Jurkat, Clone E6-1 (cell line): Measurements from ENCODE around the gene ITPR3.
"Not testable (repeated sequence)": the region's sequence is repeated elsewhere in the genome, so short reads cannot be mapped to it uniquely, and the experiment has no call there.

Experiments used
- DNase-seq: peaks from one replicate; pipeline ENCODE4 v3.0.0-alpha.2; 2011; ENCODE audit warnings: low read depth, low spot score
- H3K4me3 ChIP-seq: 2 replicates; pipeline ENCODE4 v1.5.1; 2011; ENCODE audit warnings: mild to moderate bottlenecking, low read length, control low read depth, moderate library complexity

The ITPR3 gene

DNA sequence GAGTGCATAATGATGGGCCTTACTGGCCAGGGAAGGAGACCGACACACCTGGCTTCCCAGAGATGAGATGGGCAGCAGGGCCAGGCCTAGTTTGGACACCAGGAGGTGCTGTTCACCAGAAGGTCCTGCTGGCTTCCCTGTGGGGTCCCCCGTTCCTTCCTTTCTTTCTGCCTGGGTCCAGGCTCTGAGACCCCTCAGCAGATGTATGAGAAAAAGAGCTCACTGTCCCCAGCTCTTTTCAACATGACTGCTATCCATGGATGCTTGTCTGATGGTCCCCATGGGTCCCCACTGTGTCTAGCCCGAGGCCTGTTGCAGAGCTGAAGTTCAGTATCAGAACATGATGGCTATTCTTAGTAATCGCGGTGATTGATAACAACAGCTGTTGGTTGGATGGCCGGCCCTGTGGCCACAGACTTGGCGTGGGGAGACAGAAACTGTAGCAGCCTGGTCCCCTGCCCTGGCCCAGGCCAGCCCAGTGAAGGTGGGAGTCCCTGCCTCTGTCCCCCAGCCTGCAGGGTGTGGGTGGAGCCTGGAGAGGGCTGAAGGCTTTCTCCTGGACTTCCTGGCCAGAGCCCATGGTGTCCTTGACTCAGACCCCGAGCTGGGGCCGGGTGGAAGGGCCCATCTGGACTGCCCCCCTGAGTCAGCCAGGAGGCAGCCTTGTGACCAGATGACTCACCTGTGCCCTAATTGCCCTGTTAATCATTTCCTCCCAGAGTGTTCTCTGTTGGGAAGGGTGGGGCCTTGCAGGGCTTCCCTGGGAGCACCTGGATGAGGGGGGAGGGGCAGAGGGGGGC, 31.2 kb upstream of the ITPR3 start:
- DNase-seq: no peak
- H3K4me3 ChIP-seq: no peak overlapping the region

- H3K4me3 ChIP-seq: no peak overlapping the region
- DNase-seq: no peak
These were observed 30.5 kb upstream of the ITPR3 start for GRCh38 chr6:33590531-33591198.

DNA sequence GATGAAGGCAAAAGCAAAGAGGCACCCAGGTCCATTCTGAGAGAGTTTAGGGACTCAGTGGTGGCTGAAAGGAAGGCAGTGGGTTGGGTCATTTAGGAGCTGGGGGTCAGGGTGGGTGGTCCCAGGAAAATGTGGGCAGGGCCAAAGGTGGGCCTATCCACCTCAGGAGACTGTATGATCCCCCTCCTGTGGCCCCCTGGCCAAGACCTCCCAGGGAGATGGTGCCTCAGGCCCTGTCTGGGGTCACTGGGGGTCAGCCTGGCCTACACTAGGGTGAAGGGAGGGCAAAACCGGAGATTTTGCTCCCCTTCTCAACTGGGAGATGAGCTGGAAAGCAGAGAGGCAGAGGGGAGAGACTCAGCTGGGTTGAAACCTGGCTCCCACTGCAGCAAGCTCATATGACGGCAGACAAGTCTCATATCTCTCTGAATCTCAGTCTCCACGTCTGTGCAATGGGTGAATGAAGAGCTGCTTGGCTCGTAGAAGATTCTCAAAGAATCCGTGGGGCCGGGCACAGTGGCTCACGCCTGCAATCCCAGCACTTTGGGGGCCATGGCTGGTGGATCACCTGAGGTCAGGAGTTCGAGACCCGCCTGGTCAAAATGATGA, 29.6 kb upstream of the ITPR3 start:
- H3K4me3 ChIP-seq: no peak overlapping the region
- DNase-seq: no peak

GRCh38 chr6:33592280-33592594, 28.9 kb upstream of the ITPR3 start:
- H3K4me3 ChIP-seq: no peak overlapping the region

GRCh38 chr6:33592595-33593413, 28.3 kb upstream of the ITPR3 start:
- no peak overlapping the region for H3K4me3 ChIP-seq

More at GRCh38 chr6:33592280-33592594, 28.9 kb upstream of the ITPR3 start:
- DNase-seq: no peak

DNA sequence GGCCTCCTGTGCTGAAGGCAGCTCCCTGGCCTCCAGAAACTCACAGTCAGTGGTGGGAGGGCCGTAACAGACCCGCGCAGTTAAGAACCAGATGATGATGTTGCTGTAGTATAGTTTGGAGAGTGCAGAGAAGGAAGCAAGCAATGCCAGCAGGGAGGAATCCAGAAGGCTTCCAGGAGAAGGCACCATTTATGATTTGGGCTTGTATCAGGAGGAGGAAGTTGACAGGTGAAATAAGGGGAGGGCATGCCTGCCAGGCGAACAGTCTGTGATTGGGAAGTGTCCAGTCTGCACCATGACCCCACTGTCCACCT, 27.8 kb upstream of the ITPR3 start:
- no peak overlapping the region for H3K4me3 ChIP-seq

More at GRCh38 chr6:33592595-33593413, 28.3 kb upstream of the ITPR3 start:
- DNase-seq: no peak

GRCh38 chr6:33595001-33595846, 25.9 kb upstream of the ITPR3 start:
- no peak for DNase-seq
- H3K4me3 ChIP-seq: no peak overlapping the region

More for the DNA sequence above, 27.8 kb upstream of the ITPR3 start:
- DNase-seq: no peak

- not testable (repeated sequence) for DNase-seq, H3K4me3 ChIP-seq
These were observed 24.2 kb upstream of the ITPR3 start for GRCh38 chr6:33596894-33597293.

GRCh38 chr6:33597551-33598322, 23.4 kb upstream of the ITPR3 start:
- no peak for DNase-seq
- no peak overlapping the region for H3K4me3 ChIP-seq

DNA sequence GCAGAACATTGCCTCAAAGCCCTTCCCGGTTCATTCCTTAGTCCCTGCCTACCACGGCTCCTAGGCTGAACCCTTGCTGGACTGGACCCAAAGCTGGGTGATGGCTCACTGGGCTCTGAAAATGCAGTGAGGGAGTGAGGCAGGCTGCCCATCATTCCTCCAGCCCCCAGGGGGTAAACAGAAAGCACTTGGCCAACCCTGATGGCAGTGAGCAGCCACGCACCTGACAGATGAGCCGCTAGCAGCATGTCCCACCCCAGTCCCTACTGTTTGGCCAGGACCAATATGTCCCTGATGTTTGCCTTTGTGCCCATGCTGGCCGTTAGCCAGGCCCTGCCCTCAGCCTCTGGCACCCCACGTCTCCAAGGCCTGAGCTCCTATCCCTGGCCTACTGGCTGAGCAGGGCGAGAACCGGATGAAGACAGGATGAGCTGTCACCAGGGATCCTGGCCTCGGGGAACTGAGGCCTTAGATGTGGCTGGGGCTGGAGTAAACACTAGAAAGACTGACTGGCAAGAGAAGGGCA, 21.6 kb upstream of the ITPR3 start:
- H3K4me3 ChIP-seq: no peak overlapping the region
- DNase-seq: no peak

DNA sequence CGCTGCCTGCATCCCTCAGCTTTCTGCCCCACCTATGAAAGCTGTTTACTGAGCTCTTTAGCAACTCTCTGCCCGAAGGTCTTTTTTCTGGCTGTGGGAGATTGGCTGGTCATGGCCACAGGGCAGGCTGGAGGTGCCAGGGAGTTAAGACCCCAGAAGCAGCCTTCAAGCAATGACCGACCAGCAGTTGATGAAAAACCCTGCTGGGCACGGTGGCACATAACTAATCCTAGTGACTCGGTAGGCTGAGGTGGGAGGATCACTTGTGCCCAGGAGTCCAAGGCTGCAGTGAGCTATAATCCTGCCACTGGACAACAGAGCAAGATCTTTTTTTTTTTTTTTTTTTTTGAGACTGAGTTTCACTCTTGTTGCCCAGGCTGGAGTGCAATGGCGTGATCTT, 20.4 kb upstream of the ITPR3 start:
- H3K4me3 ChIP-seq: no peak overlapping the region
- no peak for DNase-seq

DNA sequence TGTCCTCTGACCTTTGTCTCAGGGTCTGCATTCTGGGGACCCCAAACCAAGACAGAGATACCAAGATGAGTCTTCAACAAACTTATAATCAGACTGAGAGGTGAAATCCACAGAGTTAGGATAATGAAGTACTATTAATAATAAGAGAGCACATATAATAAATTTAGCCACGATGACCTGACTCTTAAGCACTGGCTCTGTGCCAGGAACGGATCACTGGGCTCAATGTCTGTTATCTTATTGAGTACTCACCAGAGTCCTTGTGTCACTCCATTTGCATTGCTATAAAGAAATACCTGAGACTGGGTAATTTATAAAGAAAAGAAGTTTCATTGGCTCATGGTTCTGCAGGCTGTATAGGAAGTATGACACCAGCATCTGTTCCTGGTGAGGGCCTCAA, 18.9 kb upstream of the ITPR3 start:
- H3K4me3 ChIP-seq: no peak overlapping the region
- no peak for DNase-seq

DNA sequence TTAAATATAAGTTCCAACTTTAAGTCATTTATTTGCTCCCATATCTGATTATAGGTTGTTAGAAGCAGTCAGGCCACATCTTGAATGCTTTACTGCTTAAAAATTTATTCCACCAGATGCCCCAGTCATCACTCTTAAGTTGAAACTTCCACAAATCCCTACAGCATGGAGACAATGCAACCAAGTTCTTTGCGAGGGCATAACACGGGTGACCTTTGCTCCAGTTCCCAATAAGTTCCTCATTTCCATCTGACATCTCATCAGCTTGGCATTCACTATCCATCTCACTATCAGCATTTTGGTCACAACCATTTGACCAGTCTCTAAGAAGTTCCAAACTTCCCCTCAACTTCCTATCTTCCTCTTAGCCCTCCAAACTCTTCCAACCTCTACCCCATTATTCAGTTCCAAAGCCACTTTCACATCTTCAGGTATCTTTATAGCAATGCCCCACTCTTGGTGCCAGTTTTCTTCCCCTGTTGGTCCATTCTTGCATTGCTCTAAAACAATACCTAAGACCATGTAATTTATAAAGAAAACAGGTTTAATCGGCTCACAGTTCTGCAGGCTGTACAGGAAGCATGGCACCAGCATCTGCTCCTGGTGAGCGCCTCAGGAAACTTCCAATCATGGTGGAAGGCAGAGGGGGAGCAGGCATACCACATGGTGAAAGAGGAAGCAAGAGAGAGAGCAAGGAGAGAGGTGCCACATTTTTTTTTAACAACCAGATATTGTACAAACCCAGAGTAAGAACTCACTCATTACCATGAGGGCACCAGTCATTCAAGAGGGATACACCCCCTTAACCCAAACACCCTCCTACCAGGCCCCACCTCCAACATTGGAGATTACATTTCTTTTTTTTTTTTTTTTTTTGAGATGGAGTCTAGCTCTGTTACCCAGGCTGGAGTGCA, 15.9 kb upstream of the ITPR3 start:
- no peak overlapping the region for H3K4me3 ChIP-seq

GRCh38 chr6:33606642-33607041, 14.5 kb upstream of the ITPR3 start:
- DNase-seq: no peak
- H3K4me3 ChIP-seq: no peak overlapping the region

More for the DNA sequence above, 15.9 kb upstream of the ITPR3 start:
- no peak for DNase-seq

DNA sequence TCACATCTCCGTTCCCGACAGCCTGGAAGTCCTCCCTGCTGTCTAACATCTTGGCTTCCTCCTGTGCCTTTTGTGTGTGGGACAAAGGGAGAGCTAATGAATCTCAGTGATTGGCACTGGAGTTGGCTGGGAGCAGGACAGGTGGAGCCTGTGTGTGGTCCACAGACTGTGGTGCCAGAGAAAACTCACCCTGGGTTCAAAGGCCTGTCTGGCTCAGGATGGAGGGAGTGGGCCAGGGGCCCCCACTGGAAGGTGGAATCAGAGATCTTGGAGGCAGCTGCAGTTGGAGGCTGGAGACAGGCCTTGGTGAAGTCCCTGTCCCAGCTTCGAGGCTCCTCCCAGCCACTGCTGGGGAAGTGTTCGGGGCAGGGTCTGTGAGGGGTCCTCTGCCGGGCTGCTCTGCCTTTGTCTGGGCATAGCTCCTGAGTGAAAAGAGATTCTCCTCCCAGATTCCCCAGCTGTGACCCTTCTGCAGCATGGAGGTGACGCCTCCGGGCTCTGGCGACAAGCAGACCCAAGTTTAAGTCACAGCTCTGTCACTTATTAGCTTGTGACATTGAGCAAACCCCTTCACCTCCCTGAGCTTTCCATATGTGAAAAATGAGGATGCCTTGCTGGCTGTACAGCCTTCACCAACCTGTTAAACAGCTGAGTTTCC, 13.9 kb upstream of the ITPR3 start:
- no peak for DNase-seq
- H3K4me3 ChIP-seq: no peak overlapping the region

GRCh38 chr6:33607784-33608161, 13.3 kb upstream of the ITPR3 start:
- DNase-seq: no peak
- H3K4me3 ChIP-seq: no peak overlapping the region

DNA sequence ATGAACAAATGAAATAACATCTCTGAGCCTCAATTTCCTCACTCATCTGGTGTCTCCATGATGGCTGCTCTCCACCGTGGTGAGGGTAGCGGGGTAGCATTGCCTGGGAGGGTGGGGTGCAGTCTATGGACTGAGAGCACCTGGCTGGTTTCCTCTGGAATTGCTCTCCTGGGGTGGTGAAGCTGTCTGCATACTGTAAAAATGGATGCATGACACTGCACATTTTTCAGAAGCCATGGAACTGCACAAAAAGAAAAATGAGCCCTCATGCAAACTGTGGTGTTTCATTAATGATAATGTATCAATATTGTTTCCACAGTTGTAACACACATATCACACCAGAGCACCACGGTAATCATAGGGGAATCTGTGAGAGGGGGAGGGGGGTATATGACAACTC, 12.1 kb upstream of the ITPR3 start:
- no peak for DNase-seq
- H3K4me3 ChIP-seq: no peak overlapping the region
